Keratinocyte (primary cell): ENCODE data around the gene METRNL. TPM values are rescaled to one million over a fixed set of nuclear protein-coding genes. Genes with fewer than 3 reads are reported as not detected.

Experiments
- DNase-seq: peaks from one replicate; pipeline ENCODE4 v3.0.0-alpha.2; 2011; ENCODE audit warnings: low read depth, missing footprints, low spot score
- FAIRE-seq: peaks from 2 replicates; lab custom pipeline; 2011; peaks lifted over from hg19 to GRCh38; lab: Jason Lieb, UNC
- H2AFZ ChIP-seq: 2 replicates; pipeline ENCODE4 v1.6.0; 2012; ENCODE audit warnings: low read length, control low read depth, inconsistent platforms; ENCODE audit not compliant: control insufficient read depth
- H3K27ac ChIP-seq: 2 replicates; pipeline ENCODE4 v1.5.1; 2011; ENCODE audit warnings: low read length; ENCODE audit not compliant: control insufficient read depth, insufficient read depth
- H3K27me3 ChIP-seq: 3 replicates; pipeline ENCODE4 v1.6.0; 2011; ENCODE audit warnings: low read length; ENCODE audit not compliant: control insufficient read depth, insufficient read depth; ENCODE audit errors: extremely low read depth
- H3K36me3 ChIP-seq, 2 experiments: 2 replicates in 1 of 2; 3 replicates in 1 of 2; pipeline ENCODE4 v1.5.1; 2011; ENCODE audit warnings: low read length in 2 of 2, mild to moderate bottlenecking in 1 of 2; ENCODE audit not compliant: control insufficient read depth in 2 of 2, insufficient read depth in 2 of 2; ENCODE audit errors: extremely low read depth in 1 of 2
- H3K4me1 ChIP-seq: 3 replicates; pipeline ENCODE4 v1.5.1; 2011; ENCODE audit warnings: low read length; ENCODE audit not compliant: control insufficient read depth, insufficient read depth; ENCODE audit errors: extremely low read depth
- H3K4me2 ChIP-seq: 3 replicates; pipeline ENCODE4 v1.6.0; 2011; ENCODE audit warnings: low read depth, low read length; ENCODE audit not compliant: control insufficient read depth, insufficient read depth; ENCODE audit errors: extremely low read depth
- H3K4me3 ChIP-seq, 3 experiments: fragments of 200-600 bp in 1 of 3; sonication (generic) in 1 of 3; 2 replicates in 2 of 3; 3 replicates in 1 of 3; pipeline ENCODE4 v1.5.1; 2011 to 2016; ENCODE audit warnings: low read length in 3 of 3, mild to moderate bottlenecking in 3 of 3, control low read depth in 2 of 3, inconsistent platforms in 1 of 3, low read depth in 1 of 3, mixed read lengths in 1 of 3, mixed run types in 1 of 3, moderate library complexity in 1 of 3; ENCODE audit not compliant: control insufficient read depth in 2 of 3, insufficient read depth in 2 of 3; ENCODE audit errors: extremely low read depth in 1 of 3
- H3K79me2 ChIP-seq: 2 replicates; pipeline ENCODE4 v1.6.0; 2012; ENCODE audit warnings: low read length; ENCODE audit not compliant: control insufficient read depth, insufficient read depth
- H3K9ac ChIP-seq: 3 replicates; pipeline ENCODE4 v1.6.0; 2011; ENCODE audit warnings: low read length; ENCODE audit not compliant: control insufficient read depth, insufficient read depth; ENCODE audit errors: extremely low read depth
- H3K9me1 ChIP-seq: 3 replicates; pipeline ENCODE4 v1.6.0; 2011; ENCODE audit warnings: low read length; ENCODE audit not compliant: control insufficient read depth, insufficient read depth; ENCODE audit errors: extremely low read depth
- H3K9me3 ChIP-seq: 2 replicates; pipeline ENCODE4 v1.5.1; 2012; ENCODE audit warnings: low read depth, low read length; ENCODE audit not compliant: control insufficient read depth
- H4K20me1 ChIP-seq: 3 replicates; pipeline ENCODE4 v1.6.0; 2011; ENCODE audit warnings: low read length; ENCODE audit not compliant: control insufficient read depth, insufficient read depth; ENCODE audit errors: extremely low read depth
- CTCF ChIP-seq, 3 experiments: IDR thresholded peaks in 1 of 3; conservative IDR thresholded peaks in 1 of 3; optimal IDR thresholded peaks in 1 of 3; 2 replicates in 2 of 3; 3 replicates in 1 of 3; pipeline versions ENCODE3 to v1.5.1; 2011; ENCODE audit warnings: low read length in 3 of 3, mild to moderate bottlenecking in 3 of 3, moderate library complexity in 2 of 3, control low read depth in 1 of 3, inconsistent platforms in 1 of 3; ENCODE audit not compliant: insufficient read depth in 2 of 3; ENCODE audit errors: extremely low read depth in 1 of 3
- EZH2 ChIP-seq: IDR thresholded peaks from one replicate; pipeline ENCODE4 v1.6.1; 2012; ENCODE audit warnings: inconsistent platforms, mild to moderate bottlenecking, low read length, moderate library complexity
- dilution Hi-C: fragments of 300-500 bp; cut with MboI; formaldehyde crosslinking; loops from one replicate; pipeline ENCODE4 v1.7.0; 2020; ENCODE audit warnings: low sequenced_read_pairs; ENCODE audit not compliant: extremely low pct_ligation_motif_present
- polyA plus RNA-seq, 5 experiments: library from polyadenylated mRNA; depleted of rRNA in 3 of 5; stranded (reverse) in 3 of 5; stranded (forward) in 1 of 5; unstranded in 1 of 5; fragments of >200 nt; gene quantifications; 1 replicate in 1 of 5; 2 replicates in 3 of 5; 3 replicates in 1 of 5; pipeline versions ENCODE4 v1.2.1 to v1.2.3, GENCODE V29; 2011 to 2012; ENCODE audit warnings: missing spikeins in 2 of 5, low read depth in 1 of 5, low replicate concordance in 1 of 5

METRNL gene
- polyA plus RNA-seq, 1 donor (not counting 4 experiments of a cell fraction or from before 2014, with no cell fraction given), result 3.1 TPM

- peaks cover 25% of the 10 kb centered on the region for H3K4me1 ChIP-seq
- dilution Hi-C loops, result no loop called here
- no peak overlapping the region for H3K4me2 ChIP-seq
Measured at GRCh38 chr17:83087788-83088360, 8.5 kb downstream of the METRNL start.

GRCh38 chr17:83088451-83088850, 9.0 kb downstream of the METRNL start:
- no peak overlapping the region for H3K4me2 ChIP-seq
- DNase-seq (no peak), FAIRE-seq (no peak)
- no peaks in the 10 kb centered on the region for H3K79me2 ChIP-seq
- TF ChIP-seq CTCF (optimal IDR thresholded peaks at IDR 0.05 in 1 of 3, IDR thresholded peaks at IDR 0.05 in 1 of 3, conservative IDR thresholded peaks at IDR 0.05 in 1 of 3; ENCODE audit: extremely low read depth in 1 of 3, insufficient read depth in 2 of 3, low read length in 3 of 3), result no peak
- TF ChIP-seq EZH2, result no peak
- no peaks in the 10 kb centered on the region for H3K36me3 ChIP-seq
- no peak overlapping the region for H2AFZ ChIP-seq
- dilution Hi-C loops, result no loop called here
- H3K27me3 ChIP-seq, result peaks cover 28% of the 10 kb centered on the region
- H3K4me1 ChIP-seq, result peaks cover 19% of the 10 kb centered on the region
- H3K9ac ChIP-seq, result no peak overlapping the region
- H3K27ac ChIP-seq, result no peak overlapping the region
- no peaks in the 10 kb centered on the region for H3K9me3 ChIP-seq
- no peaks in the 10 kb centered on the region for H3K9me1 ChIP-seq
- H4K20me1 ChIP-seq, result peaks cover 8% of the 10 kb centered on the region
- no peak overlapping the region for H3K4me3 ChIP-seq

More at GRCh38 chr17:83087788-83088360, 8.5 kb downstream of the METRNL start:
- no peak overlapping the region for H3K4me3 ChIP-seq
- FAIRE-seq, result no peak
- H3K9me3 ChIP-seq, result no peaks in the 10 kb centered on the region
- TF ChIP-seq EZH2 (no peak), CTCF (optimal IDR thresholded peaks at IDR 0.05 in 1 of 3, IDR thresholded peaks at IDR 0.05 in 1 of 3, conservative IDR thresholded peaks at IDR 0.05 in 1 of 3; ENCODE audit: extremely low read depth in 1 of 3, insufficient read depth in 2 of 3, low read length in 3 of 3) (no peak)
- no peaks in the 10 kb centered on the region for H3K79me2 ChIP-seq
- H3K36me3 ChIP-seq, result no peaks in the 10 kb centered on the region
- no peak overlapping the region for H3K27ac ChIP-seq
- H3K9me1 ChIP-seq, result no peaks in the 10 kb centered on the region
- no peak overlapping the region for H3K9ac ChIP-seq
- H2AFZ ChIP-seq, result no peak overlapping the region
- H4K20me1 ChIP-seq, result peaks cover 8% of the 10 kb centered on the region
- peaks cover 28% of the 10 kb centered on the region for H3K27me3 ChIP-seq
- DNase-seq, result no peak
